ENCODE measurements around the gene FAR2. TPM values are rescaled to one million over a fixed set of nuclear protein-coding genes. Genes with fewer than 3 reads are reported as not detected.

FAR2 gene
- total and polyA plus RNA-seq, 2 donors (not counting 3 experiments of a cell fraction or from before 2014, with no cell fraction given), result 32.3 to 61.7 TPM

GRCh38 chr12:29277231-29277630 lies 128.2 kb downstream of the FAR2 start:
- ChIA-PET POLR2A (no interaction called here), CTCF (no interaction called here)
- TF ChIP-seq POLR2A (IDR thresholded peaks at IDR 0.05; ENCODE audit: low read depth, low read length) (no peak), POLR2AphosphoS5 (IDR thresholded peaks at IDR 0.05; ENCODE audit: insufficient read depth, low read depth, low read length) (no peak), CTCF (IDR thresholded peaks at IDR 0.05; ENCODE audit: extremely low read depth in 1 of 2, insufficient read depth in 1 of 2, low read depth in 1 of 2, low read length in 2 of 2) (no peak), JUN (IDR thresholded peaks at IDR 0.05; ENCODE audit: borderline replicate concordance, insufficient read depth, insufficient read length, low read depth) (no peak), FOS (IDR thresholded peaks at IDR 0.05; ENCODE audit: borderline replicate concordance, insufficient read depth, low read length) (no peak), EZH2 (IDR thresholded peaks at IDR 0.05; ENCODE audit: borderline replicate concordance, low read depth, low read length, severe bottlenecking) (no peak), MYC (IDR thresholded peaks at IDR 0.05; ENCODE audit: low read depth, low read length) (no peak), GATA2 (IDR thresholded peaks at IDR 0.05; ENCODE audit: insufficient read depth, insufficient read length, low read depth, low read length) (no peak)
- TF ChIP-seq, protein P1, sequence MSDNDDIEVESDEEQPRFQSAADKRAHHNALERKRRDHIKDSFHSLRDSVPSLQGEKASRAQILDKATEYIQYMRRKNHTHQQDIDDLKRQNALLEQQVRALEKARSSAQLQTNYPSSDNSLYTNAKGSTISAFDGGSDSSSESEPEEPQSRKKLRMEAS (IDR thresholded peaks at IDR 0.05; ENCODE audit: insufficient read depth, insufficient read length), result no peak
- no TSS peak for BruUV-seq (replicated peaks)
- dilution Hi-C loops (cut with MboI; ENCODE audit: extremely low pct_ligation_motif_present, low sequenced_read_pairs), result no loop called here
- no peak for DNase-seq (ENCODE audit: low read depth, low spot score)
- H3K9me3 ChIP-seq (replicated peaks; ENCODE audit: control insufficient read depth, insufficient read depth, low read length), result no peaks in the 10 kb centered on the region
- no peaks in the 10 kb centered on the region for H4K20me1 ChIP-seq (replicated peaks; ENCODE audit: control insufficient read depth, extremely low read depth, insufficient read depth, low read length)
- H3K9me1 ChIP-seq (replicated peaks; ENCODE audit: control insufficient read depth, extremely low read depth, insufficient read depth, low read length), result no peaks in the 10 kb centered on the region
- H3K27me3 ChIP-seq (ENCODE audit: control insufficient read depth in 2 of 2, insufficient read depth in 2 of 2, low read length in 2 of 2), result no peaks in the 10 kb centered on the region
- no peak overlapping the region for H3K4me2 ChIP-seq (ENCODE audit: insufficient read depth, low read length)
- no peak overlapping the region for H2AFZ ChIP-seq (ENCODE audit: low read depth, low read length)
- H3K4me1 ChIP-seq (ENCODE audit: control insufficient read depth, extremely low read depth, insufficient read depth, low read length), result peaks cover 3% of the 10 kb centered on the region
- H3K79me2 ChIP-seq (ENCODE audit: control insufficient read depth, insufficient read depth, low read length), result no peaks in the 10 kb centered on the region
- H3K27ac ChIP-seq (ENCODE audit: insufficient read depth, low read depth, low read length), result no peak overlapping the region
- intact Hi-C loops (cut with micrococcal nuclease), result no loop called here
- no peak overlapping the region for H3K4me3 ChIP-seq (replicated peaks in 1 of 3; ENCODE audit: insufficient read depth in 1 of 3, low read depth in 1 of 3, low read length in 3 of 3)
- no peak for FAIRE-seq
- peaks cover 3 to 6% of the 10 kb centered on the region in 2 experiments for H3K36me3 ChIP-seq (ENCODE audit: control insufficient read depth in 2 of 2, extremely low read depth in 1 of 2, insufficient read depth in 2 of 2, low read length in 2 of 2)
- no peak overlapping the region for H3K9ac ChIP-seq (replicated peaks; ENCODE audit: extremely low read depth, insufficient read depth, low read length)

Measured in endothelial cell of umbilical vein (primary cell).